Sigmoid colon (tissue), 4 donors: ENCODE measurements around the gene C1orf226.

Experiments used
- EP300 ChIP-seq, 4 donors: sonication (generic); formaldehyde crosslinking; IDR thresholded peaks; one replicate each; pipeline ENCODE4 v1.6.1; 2017; ENCODE audit warnings: antibody characterized with exemption in 4 of 4
- POLR2A ChIP-seq, 2 donors: fragments of 450-650 bp; IDR thresholded peaks; one replicate each; pipeline ENCODE4 v1.6.1; 2016; ENCODE audit warnings: antibody characterized with exemption in 2 of 2, mild to moderate bottlenecking in 2 of 2, moderate library complexity in 2 of 2
- POLR2AphosphoS5 ChIP-seq, 4 donors: sonication (generic); formaldehyde crosslinking; IDR thresholded peaks; one replicate each; pipeline ENCODE4 v1.6.1; 2017; ENCODE audit warnings: antibody characterized with exemption in 4 of 4
- TF ChIP-seq, protein P1 (sequence below), 4 experiments: fragments of 450-650 bp in 3 of 4; fragments of 200-600 bp in 1 of 4; IDR thresholded peaks; one replicate each; pipeline ENCODE4 v1.5.1; 2016 to 2019; ENCODE audit warnings: antibody characterized with exemption in 4 of 4, mild to moderate bottlenecking in 3 of 4, moderate library complexity in 2 of 4

DNA sequence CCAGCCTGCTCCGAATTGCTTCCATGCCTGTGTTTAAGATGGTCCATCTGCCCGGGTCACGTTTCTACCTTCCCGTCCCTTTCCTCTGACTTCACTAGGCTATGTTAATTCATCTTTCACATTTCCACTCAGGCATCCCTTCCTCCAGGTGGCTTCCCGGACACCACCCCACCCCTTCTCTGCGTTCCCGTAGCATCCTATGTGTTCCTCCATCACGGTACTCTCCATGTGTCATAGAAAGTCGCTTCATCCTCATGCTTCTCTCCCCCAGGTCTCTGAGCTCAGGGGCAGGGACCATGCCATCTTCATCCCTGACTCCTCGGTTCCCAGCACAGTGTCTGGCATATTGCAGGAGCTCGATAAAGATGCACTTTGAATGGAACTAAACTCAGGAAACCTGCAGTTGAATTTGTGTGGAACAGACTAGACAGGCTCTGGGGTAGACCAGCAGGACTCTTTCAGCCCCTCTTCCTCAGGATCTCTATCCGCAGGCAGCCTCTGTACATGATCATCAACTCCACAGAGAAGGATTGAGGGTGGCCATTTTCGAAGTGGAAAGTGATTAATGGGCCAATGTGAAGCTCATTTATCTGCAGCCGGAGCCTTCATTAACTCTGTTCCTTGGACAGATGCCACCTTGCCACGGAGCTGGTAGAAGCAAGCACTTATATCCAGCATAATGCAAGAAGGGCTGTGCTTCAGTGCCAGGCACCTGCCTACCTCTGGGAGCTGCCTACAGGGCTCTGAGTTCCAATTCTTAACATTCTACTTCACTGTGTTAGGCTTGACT lies 9.1 kb downstream of the C1orf226 start:
- TF ChIP-seq, protein P1, sequence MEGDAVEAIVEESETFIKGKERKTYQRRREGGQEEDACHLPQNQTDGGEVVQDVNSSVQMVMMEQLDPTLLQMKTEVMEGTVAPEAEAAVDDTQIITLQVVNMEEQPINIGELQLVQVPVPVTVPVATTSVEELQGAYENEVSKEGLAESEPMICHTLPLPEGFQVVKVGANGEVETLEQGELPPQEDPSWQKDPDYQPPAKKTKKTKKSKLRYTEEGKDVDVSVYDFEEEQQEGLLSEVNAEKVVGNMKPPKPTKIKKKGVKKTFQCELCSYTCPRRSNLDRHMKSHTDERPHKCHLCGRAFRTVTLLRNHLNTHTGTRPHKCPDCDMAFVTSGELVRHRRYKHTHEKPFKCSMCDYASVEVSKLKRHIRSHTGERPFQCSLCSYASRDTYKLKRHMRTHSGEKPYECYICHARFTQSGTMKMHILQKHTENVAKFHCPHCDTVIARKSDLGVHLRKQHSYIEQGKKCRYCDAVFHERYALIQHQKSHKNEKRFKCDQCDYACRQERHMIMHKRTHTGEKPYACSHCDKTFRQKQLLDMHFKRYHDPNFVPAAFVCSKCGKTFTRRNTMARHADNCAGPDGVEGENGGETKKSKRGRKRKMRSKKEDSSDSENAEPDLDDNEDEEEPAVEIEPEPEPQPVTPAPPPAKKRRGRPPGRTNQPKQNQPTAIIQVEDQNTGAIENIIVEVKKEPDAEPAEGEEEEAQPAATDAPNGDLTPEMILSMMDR (IDR thresholded peaks at IDR 0.05): no peak
- no peak for TF ChIP-seq POLR2A (IDR thresholded peaks at IDR 0.05)
- TF ChIP-seq POLR2AphosphoS5 (IDR thresholded peaks at IDR 0.05): no peak
- no peak for TF ChIP-seq EP300 (IDR thresholded peaks at IDR 0.05)
